Loucy (cell line): ENCODE measurements around the gene SEL1L.
A peak's percentile ranks its signal among the peaks of the same experiment; 100 is the strongest.

Source experiments
- H2AFZ ChIP-seq: fragments of 200-600 bp; sonication (generic); 2 replicates; pipeline ENCODE4 v1.6.0; 2016; ENCODE audit warnings: antibody characterized with exemption, mild to moderate bottlenecking, low read length, moderate library complexity
- H3F3A ChIP-seq: fragments of 200-600 bp; 2 replicates; pipeline ENCODE4 v1.6.0; 2016; ENCODE audit warnings: antibody characterized with exemption, low read depth, mild to moderate bottlenecking
- H3K27me3 ChIP-seq: fragments of 200-600 bp; sonication (generic); 2 replicates; pipeline ENCODE4 v1.6.1; 2014; ENCODE audit warnings: low read length, mild to moderate bottlenecking; ENCODE audit not compliant: insufficient read depth, poor library complexity, severe bottlenecking
- H3K36me3 ChIP-seq: fragments of 200-600 bp; sonication (generic); 2 replicates; pipeline ENCODE4 v1.6.1; 2016; ENCODE audit warnings: low read length; ENCODE audit not compliant: insufficient read depth
- H3K4me1 ChIP-seq: fragments of 200-600 bp; sonication (generic); 2 replicates; pipeline ENCODE4 v1.5.1; 2014; ENCODE audit warnings: low read length, mild to moderate bottlenecking; ENCODE audit not compliant: insufficient read depth, poor library complexity, severe bottlenecking
- H3K4me2 ChIP-seq: fragments of 200-600 bp; sonication (generic); 2 replicates; pipeline ENCODE4 v1.6.0; 2014; ENCODE audit warnings: antibody characterized with exemption, low read length, low read depth, mild to moderate bottlenecking; ENCODE audit not compliant: poor library complexity, severe bottlenecking
- H3K4me3 ChIP-seq: fragments of 200-600 bp; sonication (generic); 2 replicates; pipeline ENCODE4 v1.5.1; 2014; ENCODE audit warnings: low read length, mild to moderate bottlenecking, mixed read lengths; ENCODE audit not compliant: poor library complexity, severe bottlenecking
- H3K79me2 ChIP-seq: fragments of 200-600 bp; sonication (generic); 2 replicates; pipeline ENCODE4 v1.6.1; 2014; ENCODE audit warnings: low read length; ENCODE audit not compliant: insufficient read depth
- H3K9ac ChIP-seq: fragments of 200-600 bp; sonication (generic); 2 replicates; pipeline ENCODE4 v1.6.0; 2014; ENCODE audit warnings: mild to moderate bottlenecking, low read depth, low read length, moderate library complexity; ENCODE audit not compliant: poor library complexity, severe bottlenecking
- H3K9me2 ChIP-seq: fragments of 200-600 bp; sonication (generic); replicated peaks from 2 replicates; pipeline ENCODE4 v1.6.1; 2016; ENCODE audit warnings: low read depth, low read length, mixed read lengths
- H3K9me3 ChIP-seq: fragments of 200-600 bp; sonication (generic); 2 replicates; pipeline ENCODE4 v1.6.1; 2014; ENCODE audit warnings: mild to moderate bottlenecking, antibody characterized with exemption, low read length, low read depth; ENCODE audit not compliant: insufficient read depth
- H4K20me1 ChIP-seq: fragments of 200-600 bp; sonication (generic); 2 replicates; pipeline ENCODE4 v1.6.0; 2014; ENCODE audit warnings: antibody characterized with exemption, low read length, mild to moderate bottlenecking; ENCODE audit not compliant: insufficient read depth, poor library complexity, severe bottlenecking
- EZH2phosphoT487 ChIP-seq: fragments of 200-600 bp; IDR thresholded peaks from 2 replicates; pipeline ENCODE4 v1.6.1; 2018; ENCODE audit warnings: antibody characterized with exemption, mild to moderate bottlenecking, moderate library complexity, borderline replicate concordance
- TF ChIP-seq, protein P1 (sequence below): fragments of 200-600 bp; sonication (generic); conservative IDR thresholded peaks from 2 replicates; pipeline ENCODE4 v1.5.1; 2014; ENCODE audit warnings: mild to moderate bottlenecking, antibody characterized with exemption, low read length

Gene SEL1L

DNA sequence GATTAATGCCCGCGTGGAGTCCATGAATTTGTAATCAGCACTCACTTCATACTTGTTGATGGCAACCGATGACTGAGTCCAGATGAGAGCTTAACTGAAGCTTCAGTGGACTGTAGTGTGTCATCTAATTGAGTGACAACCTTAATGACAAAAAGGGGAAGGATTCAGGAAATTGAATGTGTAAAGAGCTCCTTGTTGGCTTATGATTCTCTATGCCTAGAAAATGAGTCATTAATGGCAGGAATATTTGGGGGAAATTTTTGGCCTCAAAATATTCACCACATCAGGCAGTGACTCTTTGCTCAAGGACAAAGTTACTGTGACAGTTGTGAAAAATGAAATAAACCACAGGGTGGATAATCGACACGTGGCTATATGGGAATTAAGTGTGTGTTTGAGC is 78.3 kb downstream of the SEL1L start:
- Histone ChIP-seq H3K9me3 (no peaks in the 10 kb centered on the region), H2AFZ (no peak overlapping the region), H4K20me1 (no peaks in the 10 kb centered on the region), H3K9ac (no peak overlapping the region), H3K79me2 (no peaks in the 10 kb centered on the region), H3K36me3 (no peaks in the 10 kb centered on the region), H3K4me1 (peaks cover 5% of the 10 kb centered on the region), H3K4me3 (no peak overlapping the region), H3K27me3 (no peaks in the 10 kb centered on the region), H3K9me2 (no peaks in the 10 kb centered on the region), H3F3A (no peaks in the 10 kb centered on the region), H3K4me2 (no peak overlapping the region)
- TF ChIP-seq, protein P1, sequence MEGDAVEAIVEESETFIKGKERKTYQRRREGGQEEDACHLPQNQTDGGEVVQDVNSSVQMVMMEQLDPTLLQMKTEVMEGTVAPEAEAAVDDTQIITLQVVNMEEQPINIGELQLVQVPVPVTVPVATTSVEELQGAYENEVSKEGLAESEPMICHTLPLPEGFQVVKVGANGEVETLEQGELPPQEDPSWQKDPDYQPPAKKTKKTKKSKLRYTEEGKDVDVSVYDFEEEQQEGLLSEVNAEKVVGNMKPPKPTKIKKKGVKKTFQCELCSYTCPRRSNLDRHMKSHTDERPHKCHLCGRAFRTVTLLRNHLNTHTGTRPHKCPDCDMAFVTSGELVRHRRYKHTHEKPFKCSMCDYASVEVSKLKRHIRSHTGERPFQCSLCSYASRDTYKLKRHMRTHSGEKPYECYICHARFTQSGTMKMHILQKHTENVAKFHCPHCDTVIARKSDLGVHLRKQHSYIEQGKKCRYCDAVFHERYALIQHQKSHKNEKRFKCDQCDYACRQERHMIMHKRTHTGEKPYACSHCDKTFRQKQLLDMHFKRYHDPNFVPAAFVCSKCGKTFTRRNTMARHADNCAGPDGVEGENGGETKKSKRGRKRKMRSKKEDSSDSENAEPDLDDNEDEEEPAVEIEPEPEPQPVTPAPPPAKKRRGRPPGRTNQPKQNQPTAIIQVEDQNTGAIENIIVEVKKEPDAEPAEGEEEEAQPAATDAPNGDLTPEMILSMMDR = no peak
- no peak for TF ChIP-seq EZH2phosphoT487

DNA sequence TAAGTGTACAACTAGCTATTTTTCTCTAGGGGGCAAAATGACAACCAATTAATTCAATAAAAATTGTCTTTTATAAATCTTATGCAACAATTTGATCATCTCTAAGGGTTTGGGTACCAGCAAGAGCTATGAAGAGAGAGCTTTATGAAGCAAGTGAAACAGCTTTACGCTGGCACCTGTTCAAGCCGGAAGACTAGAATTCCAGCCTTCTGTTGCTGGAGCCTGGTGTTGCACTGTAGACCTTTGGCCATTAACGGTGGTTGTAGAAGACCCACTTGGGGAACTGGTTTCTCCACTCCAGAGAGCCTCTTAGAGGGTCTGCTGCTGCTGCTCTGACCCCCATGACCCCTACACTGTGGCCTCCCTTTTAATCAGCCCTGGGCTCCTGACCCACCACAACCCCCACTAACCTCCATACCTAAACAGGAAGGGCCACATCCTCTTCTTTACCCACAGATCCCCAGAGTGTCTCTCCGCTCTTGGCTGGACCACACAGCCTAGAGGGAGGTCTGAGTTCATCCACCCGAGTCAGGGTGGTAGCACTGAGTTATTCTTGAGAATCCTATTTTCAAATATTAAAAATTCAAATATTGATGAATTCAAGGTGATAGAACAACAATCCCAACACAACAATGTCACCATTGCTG is 79.0 kb downstream of the SEL1L start:
- TF ChIP-seq, protein P1 = no peak
- TF ChIP-seq EZH2phosphoT487 = no peak
- H3K4me1 ChIP-seq = peaks cover 5% of the 10 kb centered on the region
- no peaks in the 10 kb centered on the region for H3F3A ChIP-seq
- no peaks in the 10 kb centered on the region for H3K9me3 ChIP-seq
- H3K79me2 ChIP-seq = no peaks in the 10 kb centered on the region
- no peaks in the 10 kb centered on the region for H4K20me1 ChIP-seq
- H3K4me3 ChIP-seq = no peak overlapping the region
- H3K36me3 ChIP-seq = no peaks in the 10 kb centered on the region
- no peaks in the 10 kb centered on the region for H3K27me3 ChIP-seq
- no peaks in the 10 kb centered on the region for H3K9me2 ChIP-seq
- no peak overlapping the region for H2AFZ ChIP-seq
- no peak overlapping the region for H3K9ac ChIP-seq
- H3K4me2 ChIP-seq = no peak overlapping the region

DNA sequence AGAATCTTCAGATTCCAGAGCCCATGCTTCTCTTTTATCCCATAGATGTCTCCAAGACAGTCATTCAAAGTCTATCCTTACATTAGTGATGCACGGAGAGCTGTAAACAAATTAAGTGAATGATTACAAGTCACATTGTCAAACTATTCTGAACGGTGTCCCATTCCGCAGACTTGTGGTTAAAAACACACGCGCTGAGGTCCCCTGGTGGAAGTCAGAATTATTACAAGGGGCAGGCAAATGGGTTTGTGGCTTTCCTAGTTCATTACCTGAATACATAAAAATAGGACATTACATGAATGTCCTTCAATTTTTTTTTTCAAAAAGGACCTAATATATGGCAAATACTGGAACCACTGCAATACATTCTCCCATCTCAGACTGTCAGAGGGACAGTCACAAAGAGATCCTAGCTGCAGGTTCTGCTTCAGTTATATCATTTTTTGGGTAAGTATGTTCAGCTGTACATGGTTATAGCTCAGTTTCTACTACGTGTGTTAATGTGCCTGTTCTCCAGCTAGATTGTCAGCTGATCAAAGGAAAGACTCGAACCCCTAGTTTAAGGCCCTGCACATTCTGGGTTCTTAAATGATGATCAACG is 80.4 kb downstream of the SEL1L start:
- Histone ChIP-seq H3K79me2 (no peaks in the 10 kb centered on the region), H3K4me2 (peak overlapping the region; percentile 38), H3F3A (no peaks in the 10 kb centered on the region), H3K4me1 (peaks cover 5% of the 10 kb centered on the region), H4K20me1 (no peaks in the 10 kb centered on the region), H2AFZ (peak overlapping the region; percentile 92), H3K27me3 (no peaks in the 10 kb centered on the region), H3K4me3 (peak overlapping the region; percentile 26), H3K9ac (no peak overlapping the region), H3K36me3 (no peaks in the 10 kb centered on the region), H3K9me2 (no peaks in the 10 kb centered on the region), H3K9me3 (no peaks in the 10 kb centered on the region)
- no peak for TF ChIP-seq EZH2phosphoT487
- TF ChIP-seq, protein P1 = peak; percentile 97
